ENCODE data around the gene ATP5F1E.

The ATP5F1E gene

DNA sequence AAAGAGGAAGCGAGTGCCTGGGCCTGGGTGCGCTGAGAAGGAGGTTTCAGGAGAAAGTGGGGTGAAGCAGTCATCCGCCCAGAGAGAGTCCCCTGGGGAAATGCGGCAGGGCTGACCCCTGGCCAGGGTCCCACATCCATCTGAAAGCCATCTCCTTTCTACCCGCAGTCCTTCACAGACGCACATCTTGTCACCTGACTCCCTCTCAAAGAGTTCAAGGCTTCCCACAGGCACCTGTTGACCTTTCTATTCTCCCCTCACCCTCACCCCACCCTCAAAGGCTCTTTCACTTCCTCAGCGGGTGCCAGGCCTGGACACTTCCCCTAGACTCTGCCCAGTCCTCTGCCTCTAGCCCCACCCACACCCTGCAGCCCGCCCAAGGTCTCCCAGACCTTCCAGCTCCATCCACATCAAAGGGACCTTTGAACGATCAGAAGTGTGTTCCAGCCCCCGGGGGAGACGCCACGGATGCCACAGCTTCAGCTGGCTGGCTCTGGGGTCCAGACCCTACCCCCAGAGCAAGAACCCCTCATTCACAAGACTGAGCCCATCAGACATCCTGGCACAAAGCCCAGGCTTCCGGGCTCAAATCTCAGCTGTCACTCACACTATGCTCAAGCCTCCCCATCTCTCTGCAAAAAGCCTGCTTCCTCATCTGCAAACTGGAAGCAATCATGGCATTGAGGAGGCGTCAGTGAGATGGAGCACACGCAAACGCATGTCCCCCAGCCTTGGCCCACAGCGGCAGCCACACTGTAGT is 27.2 kb downstream of the ATP5F1E start:
- no peak for DNase-seq

DNA sequence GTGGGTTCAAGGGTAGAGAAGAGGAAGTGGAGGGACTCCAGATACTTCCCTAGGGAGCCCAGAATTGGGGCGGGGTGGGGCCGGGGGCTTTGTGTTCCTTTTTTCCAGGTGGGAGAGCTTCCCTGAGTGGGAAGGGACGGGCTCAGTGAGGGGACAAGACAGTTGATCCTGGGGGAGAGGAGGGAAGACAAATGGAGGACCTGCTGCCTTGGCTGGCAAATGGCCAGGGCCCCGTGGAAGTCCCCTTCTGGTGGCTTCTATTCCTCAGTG is 27.7 kb downstream of the ATP5F1E start:
- DNase-seq, result no peak

GRCh38 chr20:59003836-59004492 is 28.2 kb downstream of the ATP5F1E start:
- DNase-seq, result no peak

- no peak for DNase-seq
These were observed 29.2 kb downstream of the ATP5F1E start for GRCh38 chr20:59002874-59003399.

DNA sequence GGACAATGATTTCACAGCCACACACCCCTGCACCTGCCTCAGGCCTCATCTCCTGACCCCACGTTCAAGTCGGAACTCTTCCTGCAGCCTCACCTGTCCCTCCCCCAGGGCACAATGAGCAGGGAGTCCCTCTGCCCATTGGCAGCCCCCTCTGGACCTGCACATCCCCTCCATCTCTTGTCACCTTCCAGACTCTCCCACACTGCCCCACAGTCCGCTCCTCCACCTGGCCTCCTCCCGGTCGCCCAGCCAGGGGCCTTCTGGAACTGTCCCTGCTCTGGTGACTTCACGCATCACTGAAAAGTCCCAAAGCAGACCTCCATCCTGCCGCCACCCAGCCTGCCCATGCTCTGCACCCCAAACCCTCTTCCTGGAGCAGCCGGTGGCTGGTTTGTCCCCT is 29.7 kb downstream of the ATP5F1E start:
- no peak for DNase-seq

- no peak for DNase-seq
These were observed 30.5 kb downstream of the ATP5F1E start for GRCh38 chr20:59001449-59002171.

GRCh38 chr20:59001068-59001448 is 31.1 kb downstream of the ATP5F1E start:
- DNase-seq, result no peak

DNA sequence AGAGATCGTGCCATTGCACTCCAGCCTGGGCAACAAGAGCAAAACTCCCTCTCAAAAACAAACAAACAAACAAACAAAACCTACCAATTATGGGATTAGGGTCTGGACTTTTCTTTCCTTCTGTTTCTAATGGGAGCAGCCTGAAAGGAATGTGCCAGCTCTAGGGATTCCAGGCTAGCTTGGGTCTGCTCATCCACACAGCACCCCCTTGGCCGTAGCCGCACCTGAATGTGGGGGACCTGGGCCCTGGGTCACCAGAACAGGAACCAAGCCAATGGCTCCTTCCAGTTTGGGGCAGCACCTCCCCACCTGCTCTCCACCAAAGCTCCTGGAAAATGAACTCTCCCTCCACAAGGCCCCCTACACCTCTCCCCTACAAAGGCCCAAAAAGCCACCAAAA is 31.8 kb downstream of the ATP5F1E start:
- DNase-seq, result no peak

DNA sequence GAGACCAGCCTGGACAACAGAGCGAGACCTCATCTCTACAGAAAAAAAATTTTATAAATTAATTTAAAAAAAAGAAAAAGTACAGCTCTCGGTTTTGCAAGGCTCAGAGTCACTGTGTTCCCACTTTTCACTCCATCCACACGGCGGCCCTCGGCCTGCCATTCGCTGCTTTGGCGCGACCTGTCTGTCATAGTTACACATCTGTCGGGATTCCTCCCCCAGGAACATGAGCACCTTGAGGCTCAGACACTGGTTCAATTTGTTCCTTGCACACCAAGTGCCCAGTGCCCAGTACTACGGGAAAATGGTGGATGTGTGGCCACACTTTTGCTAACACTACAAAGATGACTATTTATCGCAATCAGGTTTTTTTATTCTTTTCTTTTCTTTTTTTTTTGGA is 33.5 kb downstream of the ATP5F1E start:
- no peak for DNase-seq

- DNase-seq, result no peak
These were observed 34.9 kb downstream of the ATP5F1E start for GRCh38 chr20:58997141-58997770.

DNA sequence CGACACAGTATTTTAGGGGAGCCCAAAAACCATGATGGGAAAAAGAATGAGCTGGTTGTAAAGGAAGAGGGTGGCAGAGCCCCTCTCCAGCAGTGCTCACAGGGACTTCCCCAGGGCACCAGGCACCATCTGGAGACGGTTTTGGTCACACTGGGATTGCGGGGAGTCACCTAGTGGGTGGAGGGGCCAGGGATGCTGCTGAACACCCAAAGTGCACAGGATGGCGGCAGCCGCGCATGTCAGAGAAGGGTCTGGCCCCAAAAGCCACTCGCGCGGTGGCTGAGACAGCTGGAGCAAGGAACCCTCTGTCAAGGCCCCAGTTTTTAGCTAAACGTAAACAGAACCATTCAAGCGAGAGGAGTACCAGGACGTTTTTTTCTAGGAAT is 35.9 kb downstream of the ATP5F1E start:
- DNase-seq, result no peak

DNA sequence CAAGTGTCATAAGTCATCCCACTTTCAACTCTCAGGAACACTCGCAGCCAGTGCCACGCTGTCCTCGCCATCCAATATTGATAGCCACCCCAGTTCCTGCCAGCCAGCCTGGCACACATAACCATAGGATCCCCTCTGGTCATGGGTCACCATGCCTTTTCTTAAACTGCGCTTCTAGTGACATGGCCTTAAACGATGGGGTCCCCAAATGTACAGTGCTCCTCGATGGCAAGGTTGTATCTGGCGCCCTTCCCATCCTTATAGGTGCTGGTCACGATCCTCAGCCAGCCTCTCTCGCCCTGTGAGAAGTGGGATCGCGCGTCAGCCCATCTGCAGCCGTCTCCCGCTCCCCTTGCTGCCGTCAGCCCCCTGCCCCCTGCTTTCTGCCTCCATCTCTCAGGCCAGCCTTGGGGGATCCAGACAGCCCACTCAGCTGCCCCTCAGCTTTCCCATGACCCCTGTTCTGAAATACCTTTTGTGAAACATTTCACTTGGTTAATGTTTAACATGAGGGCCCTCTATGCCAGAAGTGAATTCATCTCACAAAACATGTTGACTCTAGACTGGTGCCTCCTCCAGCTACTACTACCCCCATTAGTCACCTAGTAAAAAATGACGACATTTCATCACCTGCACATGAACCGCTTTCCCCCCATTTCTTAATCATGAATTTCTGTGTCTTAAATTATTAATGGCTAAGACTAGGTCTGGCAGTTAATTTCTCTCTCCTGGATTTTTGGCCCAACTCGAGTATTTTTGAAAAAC is 36.5 kb downstream of the ATP5F1E start:
- no peak for DNase-seq

DNA sequence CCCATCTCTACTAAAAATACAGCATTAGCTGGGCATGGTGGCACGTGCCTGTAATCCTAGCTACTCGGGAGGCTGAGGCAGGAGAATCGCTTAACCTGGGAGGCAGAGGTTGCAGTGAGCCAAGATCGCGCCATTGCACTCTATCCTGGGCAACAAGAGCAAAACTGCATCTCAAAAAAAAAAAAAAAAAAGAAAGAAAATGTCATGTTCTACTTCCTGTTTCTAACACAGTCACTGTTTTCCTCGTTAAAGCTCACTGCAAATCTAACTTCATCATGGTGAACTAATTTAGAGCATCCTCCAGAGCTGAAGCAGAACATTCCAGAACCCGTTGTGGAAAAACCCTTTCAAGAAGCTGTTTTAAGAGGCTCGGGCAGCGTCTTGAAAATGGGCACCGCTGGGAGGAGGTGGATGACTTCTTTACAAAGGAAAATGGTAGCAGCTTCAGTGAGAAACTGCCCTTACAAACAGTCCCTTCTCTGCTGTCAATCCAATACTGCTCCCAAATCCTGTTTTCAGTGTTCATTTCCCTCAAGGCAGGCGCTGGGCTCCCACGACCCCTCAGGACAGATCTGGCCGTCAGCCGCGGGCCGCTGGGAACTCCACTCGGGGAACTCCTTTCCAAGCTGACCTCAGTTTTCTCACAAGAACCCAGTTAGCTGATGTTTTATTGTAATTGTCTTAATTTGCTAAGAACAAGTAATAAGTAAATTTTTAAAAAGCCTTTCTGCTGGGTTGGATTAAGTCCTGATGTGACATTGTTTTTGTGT is 37.6 kb downstream of the ATP5F1E start:
- DNase-seq, result no peak

DNA sequence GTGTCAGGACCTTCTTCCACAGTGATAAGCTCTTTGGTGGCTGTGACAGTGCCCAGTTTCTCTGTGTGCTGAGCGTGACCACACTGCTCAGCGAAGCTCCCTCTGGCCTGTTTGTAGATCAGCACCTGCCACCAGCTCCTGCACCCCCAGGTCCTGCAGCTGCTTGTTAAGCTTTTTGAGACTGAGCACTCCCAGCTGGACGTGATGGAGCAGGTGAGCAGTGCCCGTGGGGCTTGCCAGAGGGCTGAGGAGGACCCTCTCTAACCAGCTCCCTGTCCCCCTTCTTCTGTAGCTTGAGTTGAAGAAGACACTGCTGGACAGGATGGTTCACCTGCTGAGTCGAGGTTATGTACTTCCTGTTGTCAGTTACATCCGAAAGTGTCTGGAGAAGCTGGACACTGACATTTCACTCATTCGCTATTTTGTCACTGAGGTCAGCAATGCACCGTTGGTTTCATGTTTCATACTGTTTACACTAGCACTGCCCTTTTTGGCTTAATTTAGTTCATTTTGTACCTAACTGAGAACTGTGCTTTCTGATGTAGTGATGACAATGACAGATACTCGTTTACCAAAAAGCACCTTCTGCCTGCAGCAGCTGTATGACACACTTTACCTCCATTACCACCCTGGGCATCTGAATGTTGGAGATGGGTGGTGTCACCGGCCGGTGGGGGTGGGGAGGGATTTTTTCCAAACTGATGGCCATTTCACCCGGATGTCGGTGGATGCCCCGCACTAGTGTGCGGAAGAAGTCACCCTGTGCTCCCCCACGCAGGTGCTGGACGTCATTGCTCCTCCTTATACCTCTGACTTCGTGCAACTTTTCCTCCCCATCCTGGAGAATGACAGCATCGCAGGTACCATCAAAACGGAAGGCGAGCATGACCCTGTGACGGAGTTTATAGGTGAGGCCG is 38.5 kb downstream of the ATP5F1E start:
- DNase-seq, result no peak

DNA sequence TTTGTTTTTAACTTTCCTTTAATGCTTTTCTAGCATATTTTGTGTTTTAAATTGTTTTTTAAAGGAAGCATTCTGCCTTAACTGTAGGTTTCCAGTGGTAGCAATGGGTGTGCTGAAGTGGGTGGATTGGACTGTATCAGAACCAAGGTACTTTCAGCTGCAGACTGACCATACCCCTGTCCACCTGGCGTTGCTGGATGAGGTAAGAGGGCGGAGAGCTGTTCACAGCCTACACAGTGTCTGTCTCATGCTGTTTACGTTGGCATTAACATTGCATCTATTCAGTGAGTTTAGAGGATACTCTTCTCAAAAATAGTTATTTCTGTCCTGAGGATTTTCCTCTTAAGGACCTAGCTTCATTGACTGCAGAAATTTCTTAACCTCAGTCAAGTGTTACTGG is 39.2 kb downstream of the ATP5F1E start:
- no peak for DNase-seq

DNA sequence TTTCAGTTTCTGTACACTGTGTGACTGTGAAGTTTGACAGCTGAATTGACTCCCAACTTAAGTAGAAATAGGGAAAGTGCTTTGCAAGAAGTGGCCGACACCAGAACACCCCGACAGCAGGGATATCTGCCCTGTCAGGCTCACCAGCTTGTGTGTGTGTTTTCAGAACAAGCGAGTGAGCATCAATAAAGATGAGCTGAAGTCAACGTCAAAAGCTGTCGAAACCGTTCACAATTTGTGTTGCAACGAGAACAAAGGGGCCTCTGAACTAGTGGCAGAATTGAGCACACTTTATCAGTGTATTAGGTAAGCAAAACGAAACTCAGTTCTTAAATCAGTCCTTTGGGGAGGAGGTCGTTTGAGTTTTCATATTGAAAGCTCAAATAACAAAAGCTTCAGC is 40.4 kb downstream of the ATP5F1E start:
- DNase-seq, result no peak

- no peak for DNase-seq
These were observed 41.3 kb downstream of the ATP5F1E start for GRCh38 chr20:58990651-58991445.

DNA sequence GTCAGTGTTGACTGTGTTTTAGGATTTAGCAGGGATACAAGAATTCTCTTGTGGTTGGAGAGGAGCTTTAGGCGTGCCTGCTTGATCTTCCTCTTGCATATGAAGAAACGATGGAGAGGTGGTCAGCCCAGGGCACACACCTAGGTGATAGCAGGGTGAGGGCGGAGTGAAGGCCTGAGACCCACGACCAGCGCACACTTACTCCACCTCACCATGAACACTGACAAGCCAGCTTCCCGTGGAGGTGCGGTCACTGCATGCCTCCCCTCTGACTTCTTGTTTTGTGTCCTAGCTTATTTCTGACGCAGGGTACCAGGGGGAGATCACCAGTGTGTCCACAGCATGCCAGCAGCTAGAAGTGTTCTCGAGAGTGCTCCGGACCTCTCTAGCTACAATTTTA is 42.9 kb downstream of the ATP5F1E start:
- no peak for DNase-seq

GRCh38 chr20:58988565-58988882 is 43.6 kb downstream of the ATP5F1E start:
- DNase-seq, result no peak

Measured in NCI-H2171 treated with DMSO at 0.1 percent for 48 hours (cell line).